Daoy (cell line): Measurements from ENCODE around the gene CHRNA5. TPM values are rescaled to one million over a fixed set of nuclear protein-coding genes. Genes with fewer than 3 reads are reported as not detected.

Experiments
- DNase-seq: peaks from one replicate; pipeline ENCODE4 v3.0.0-alpha.2; 2015; ENCODE audit warnings: low read depth
- total RNA-seq: library from RNA; depleted of rRNA; stranded (reverse); fragments of >200 nt; shearing (Covaris generic); gene quantifications from 2 replicates; pipeline ENCODE4 v1.2.3, GENCODE V29; 2014; rRNA removed

CHRNA5 gene
- total RNA-seq, 1 experiment from 2014 or later = 25.0 TPM

DNA sequence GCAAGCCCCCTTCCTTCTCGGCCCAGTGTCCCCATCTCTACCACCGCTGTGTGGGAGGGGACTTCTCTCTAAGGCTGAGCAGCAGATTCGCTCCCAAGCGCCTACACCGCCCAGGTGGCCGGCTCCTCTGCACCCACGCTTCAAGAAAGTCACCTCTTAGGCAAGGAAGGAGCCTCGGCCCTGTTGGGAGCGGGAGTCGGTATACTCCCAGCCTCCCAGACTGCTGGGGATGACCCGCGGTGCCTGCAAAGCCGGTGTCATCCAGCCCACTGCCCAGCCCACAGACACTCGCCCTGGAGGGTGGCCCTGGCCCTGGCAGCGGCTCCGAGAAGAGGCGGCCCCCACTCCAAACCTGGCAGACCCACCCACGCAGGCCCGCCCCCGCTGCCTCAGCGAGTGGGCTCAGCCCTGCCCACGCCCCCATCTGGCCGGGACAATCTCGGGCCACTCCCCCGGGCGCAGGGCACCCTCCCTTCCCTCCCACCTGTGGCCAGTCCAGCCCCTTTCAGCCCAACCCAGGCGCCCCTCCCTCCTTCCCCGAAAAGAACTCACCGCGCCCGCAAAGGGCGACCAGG, 75.3 kb downstream of the CHRNA5 start:
- DNase-seq = no peak

DNA sequence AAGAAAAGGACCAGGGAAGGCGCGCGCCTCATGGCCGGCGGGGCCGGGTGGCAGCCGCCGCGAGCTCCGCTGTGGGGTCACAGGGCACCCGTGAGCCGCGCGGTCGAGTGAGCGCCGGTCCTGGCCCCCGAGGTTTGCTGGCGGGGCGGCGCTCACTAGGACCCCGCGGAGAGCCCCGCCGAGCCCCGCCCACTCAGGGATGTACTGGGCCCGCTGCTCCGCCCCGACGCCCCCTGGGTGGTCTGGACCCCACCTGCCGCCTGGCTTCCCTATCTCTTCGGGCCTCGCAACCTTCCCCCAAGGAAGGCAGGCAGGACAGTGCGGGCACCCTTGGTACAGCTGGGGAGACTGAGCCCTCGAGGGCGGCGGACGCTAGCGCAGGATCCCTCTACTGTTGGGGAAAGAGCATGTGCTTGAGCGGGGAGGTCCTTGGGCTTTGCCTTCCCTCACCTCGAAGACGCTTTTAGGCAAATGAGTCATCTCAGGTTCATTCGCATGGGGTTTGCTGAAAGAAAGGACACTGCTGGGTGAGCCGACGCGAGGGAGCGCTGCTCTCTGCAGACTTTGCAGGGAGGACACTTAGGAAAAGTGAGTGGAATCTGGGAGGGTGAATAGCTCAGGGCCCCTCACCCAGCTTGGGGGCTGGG, 75.9 kb downstream of the CHRNA5 start, which contains the start of gene CHRNB4:
TSS of gene CHRNB4 (minus strand) at position 109 of the 647 bp plus-strand sequence. CDS start at position 32, 77 bp downstream.
- no peak for DNase-seq

DNA sequence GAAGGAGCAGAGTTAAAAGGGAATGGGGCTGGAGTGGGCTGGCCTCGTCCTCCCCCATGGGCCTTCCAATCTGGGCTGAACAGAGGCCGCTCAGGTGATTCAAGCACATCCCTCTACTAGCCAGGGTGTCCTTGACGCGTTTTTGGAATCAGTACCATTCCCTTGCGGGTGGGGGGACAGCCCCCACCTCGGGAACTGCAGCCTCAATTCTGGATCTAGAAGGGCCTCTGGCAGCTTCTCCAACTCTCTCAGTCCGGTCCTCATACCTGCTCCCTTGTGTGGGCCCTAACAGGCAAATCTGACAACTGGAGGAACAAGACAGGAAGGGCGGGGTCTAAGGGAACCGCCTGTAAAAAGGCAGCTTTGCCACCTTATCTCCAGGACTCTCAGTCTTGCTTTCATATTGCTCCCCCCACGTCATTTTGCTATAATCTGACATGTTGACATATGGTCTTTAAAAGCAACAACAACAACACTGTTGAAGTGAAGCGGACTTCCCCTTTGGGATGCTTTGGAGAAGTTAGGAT, 76.5 kb downstream of the CHRNA5 start:
- no peak for DNase-seq

DNA sequence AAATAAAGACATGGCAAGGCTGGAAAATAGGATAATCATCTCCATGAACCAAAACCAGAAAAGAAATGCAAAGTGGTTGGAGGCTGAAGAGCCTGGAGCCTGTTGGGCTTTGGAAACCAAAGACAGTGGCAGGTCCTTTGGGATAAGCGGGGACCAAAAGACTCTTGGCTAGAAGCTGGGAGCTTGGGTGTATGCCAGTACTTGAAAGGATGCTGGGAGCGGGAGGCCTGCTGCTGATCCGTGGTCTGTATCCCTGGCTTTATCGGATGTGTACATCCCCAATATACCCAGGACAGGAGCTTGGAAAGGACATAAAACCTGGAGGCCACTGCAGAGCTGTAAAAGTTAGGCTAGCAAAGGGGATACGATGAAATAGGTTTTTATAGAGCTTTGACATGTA, 77.0 kb downstream of the CHRNA5 start:
- DNase-seq = no peak

Other genes with a start within 250 kb of the CHRNA5 start
- gene CRABP1, start 225.2 kb upstream of the CHRNA5 start, total RNA-seq = 0.23 and 2.2 TPM in 2 replicates
- gene IREB2, start 127.3 kb upstream of the CHRNA5 start, total RNA-seq = 6.8 and 10.1 TPM in 2 replicates
- 3.0 and 3.8 TPM in 2 replicates for gene HYKK, start 57.9 kb upstream of the CHRNA5 start, total RNA-seq
- gene PSMA4, start 25.1 kb upstream of the CHRNA5 start, total RNA-seq = 565 and 567 TPM in 2 replicates
- 0.17 and 3.5 TPM in 2 replicates for gene CHRNA3, start 55.5 kb downstream of the CHRNA5 start, total RNA-seq
- gene CHRNB4, start 75.7 kb downstream of the CHRNA5 start, total RNA-seq = 0.06 TPM in 1 of 2 replicates, not detected in the other
- gene ADAMTS7, start 245.9 kb downstream of the CHRNA5 start, total RNA-seq = 1.1 and 1.8 TPM in 2 replicates